ENCODE measurements around the gene ULK1.

DNA sequence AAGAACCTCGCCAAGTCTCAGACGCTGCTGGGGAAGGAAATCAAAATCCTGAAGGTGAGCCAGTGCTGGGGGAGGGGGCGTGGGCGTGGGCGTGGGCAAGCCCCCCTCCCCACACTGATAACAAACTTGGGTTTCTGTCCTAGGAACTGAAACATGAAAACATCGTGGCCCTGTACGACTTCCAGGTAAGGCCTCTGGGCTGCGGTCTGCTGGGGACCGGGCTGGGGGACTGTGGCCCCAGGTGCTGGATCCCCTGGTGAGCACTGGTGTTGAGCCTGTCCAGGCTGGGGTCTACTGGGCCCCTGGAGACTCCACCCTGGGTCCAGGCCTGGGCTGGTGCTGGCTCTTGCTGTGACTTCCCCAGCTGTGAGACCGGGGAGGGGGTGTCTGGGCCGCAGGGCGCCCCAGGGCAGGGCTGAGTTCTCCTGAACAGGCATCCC is 1.2 kb downstream of the ULK1 start:
- no peak for TF ChIP-seq POLR2A (IDR thresholded peaks at IDR 0.05; ENCODE audit: low read length)
- TF ChIP-seq GATA1 (IDR thresholded peaks at IDR 0.05; ENCODE audit: low read depth, low read length), result no peak
